HEK293T (cell line): ENCODE results near the gene ZNF593OS.

Experiments
- ARNT ChIP-seq: fragments of 450-650 bp; IDR thresholded peaks from 2 replicates; pipeline ENCODE4 v1.6.1; 2017; ENCODE audit warnings: mild to moderate bottlenecking
- ELF4 ChIP-seq: fragments of 450-650 bp; IDR thresholded peaks from 2 replicates; pipeline ENCODE4 v1.6.1; 2017; ENCODE audit warnings: antibody characterized with exemption
- FOXM1 ChIP-seq: fragments of 450-650 bp; IDR thresholded peaks from 2 replicates; pipeline ENCODE4 v1.6.1; 2017; ENCODE audit warnings: mild to moderate bottlenecking, borderline replicate concordance
- SP1 ChIP-seq: fragments of 450-650 bp; IDR thresholded peaks from 2 replicates; pipeline ENCODE4 v1.6.1; 2017
- TF ChIP-seq, protein P1 (sequence below): fragments of 450-650 bp; IDR thresholded peaks from 2 replicates; pipeline ENCODE4 v1.6.1; 2016

DNA sequence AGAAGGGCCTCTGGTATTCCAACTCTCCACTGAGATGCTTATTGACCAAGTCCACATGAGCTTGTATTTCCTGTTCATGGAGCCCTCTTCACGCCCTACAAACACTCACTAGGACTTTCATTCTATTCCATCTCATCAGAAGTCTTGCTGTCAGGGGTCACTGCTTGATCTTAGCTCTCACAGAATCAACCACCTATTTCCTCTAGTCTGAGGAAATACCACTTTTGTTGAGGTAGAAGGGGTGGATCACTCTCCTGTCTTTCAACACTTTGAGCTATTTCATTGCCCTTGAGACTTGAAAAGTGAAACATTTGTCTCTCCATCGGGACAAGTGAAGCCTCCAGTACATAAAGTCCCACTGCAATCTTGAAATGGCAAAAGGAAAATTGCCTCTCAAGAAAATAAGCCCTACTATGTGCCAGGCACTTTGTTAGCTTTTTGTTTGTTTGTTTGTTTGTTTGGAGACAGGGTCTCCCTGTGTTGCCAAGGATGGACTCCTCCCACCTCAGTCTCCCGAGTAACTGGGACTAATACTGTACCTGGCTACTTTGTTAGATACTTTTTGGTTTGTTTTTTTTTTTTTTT, 32.6 kb downstream of the ZNF593OS start:
- TF ChIP-seq, protein P1, sequence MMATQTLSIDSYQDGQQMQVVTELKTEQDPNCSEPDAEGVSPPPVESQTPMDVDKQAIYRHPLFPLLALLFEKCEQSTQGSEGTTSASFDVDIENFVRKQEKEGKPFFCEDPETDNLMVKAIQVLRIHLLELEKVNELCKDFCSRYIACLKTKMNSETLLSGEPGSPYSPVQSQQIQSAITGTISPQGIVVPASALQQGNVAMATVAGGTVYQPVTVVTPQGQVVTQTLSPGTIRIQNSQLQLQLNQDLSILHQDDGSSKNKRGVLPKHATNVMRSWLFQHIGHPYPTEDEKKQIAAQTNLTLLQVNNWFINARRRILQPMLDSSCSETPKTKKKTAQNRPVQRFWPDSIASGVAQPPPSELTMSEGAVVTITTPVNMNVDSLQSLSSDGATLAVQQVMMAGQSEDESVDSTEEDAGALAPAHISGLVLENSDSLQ = no peak
- no peak for TF ChIP-seq ELF4
- no peak for TF ChIP-seq FOXM1
- no peak for TF ChIP-seq ARNT
- TF ChIP-seq SP1 = no peak
